H1 (cell line): ENCODE measurements around the gene PKNOX1. TPM values are rescaled to one million over a fixed set of nuclear protein-coding genes. Genes with fewer than 3 reads are reported as not detected.

Source experiments
- TAF7 ChIP-seq: optimal IDR thresholded peaks from 2 replicates; pipeline ENCODE3; 2011; ENCODE audit warnings: low read depth, mild to moderate bottlenecking, inconsistent platforms, low read length, moderate library complexity, borderline replicate concordance
- USF2 ChIP-seq: IDR thresholded peaks from 2 replicates; pipeline ENCODE4 v1.6.1; 2011; ENCODE audit warnings: low read length, improper control_type of control experiment
- polyA plus RNA-seq, 7 experiments: library from polyadenylated mRNA; depleted of rRNA in 3 of 7; stranded (reverse) in 5 of 7; unstranded in 2 of 7; fragments of >200 nt in 5 of 7; fragments of 200-250 nt in 2 of 7; gene quantifications; 1 replicate in 5 of 7; 2 replicates in 1 of 7; 4 replicates in 1 of 7; pipeline versions ENCODE4 v1.2.1 to v1.2.3, GENCODE V29; 2011 to 2013; ENCODE audit warnings: missing spikeins in 2 of 7, mixed read lengths in 2 of 7
- total RNA-seq: library from RNA; stranded (reverse); fragmentation: NEBNext Ultra II Directional; extraction: Animal tissue kit (Norgen Biotek cat#: 25700); gene quantifications from 2 replicates; pipeline ENCODE4 v1.2.1, GENCODE V29; 2021

The PKNOX1 gene
- total and polyA plus RNA-seq, 2 of the 8 experiments (the other 6 are each of a cell fraction or from before 2014, with no cell fraction given), result 20.4 to 31.9 TPM

GRCh38 chr21:43020771-43021170 lies 46.4 kb downstream of the PKNOX1 start (continued):
- TF ChIP-seq USF2 (no peak), TAF7 (no peak)
